ENCODE data around the gene WNT5B. TPM values are rescaled to one million over a fixed set of nuclear protein-coding genes. Genes with fewer than 3 reads are reported as not detected.
A peak's percentile ranks its signal among the peaks of the same experiment; 100 is the strongest.

The WNT5B gene
- total and polyA plus RNA-seq, 9 of the 15 experiments (the other 6 are each of a cell fraction or from before 2014, with no cell fraction given), result 0.42 to 16.8 (median 5.4) TPM

DNA sequence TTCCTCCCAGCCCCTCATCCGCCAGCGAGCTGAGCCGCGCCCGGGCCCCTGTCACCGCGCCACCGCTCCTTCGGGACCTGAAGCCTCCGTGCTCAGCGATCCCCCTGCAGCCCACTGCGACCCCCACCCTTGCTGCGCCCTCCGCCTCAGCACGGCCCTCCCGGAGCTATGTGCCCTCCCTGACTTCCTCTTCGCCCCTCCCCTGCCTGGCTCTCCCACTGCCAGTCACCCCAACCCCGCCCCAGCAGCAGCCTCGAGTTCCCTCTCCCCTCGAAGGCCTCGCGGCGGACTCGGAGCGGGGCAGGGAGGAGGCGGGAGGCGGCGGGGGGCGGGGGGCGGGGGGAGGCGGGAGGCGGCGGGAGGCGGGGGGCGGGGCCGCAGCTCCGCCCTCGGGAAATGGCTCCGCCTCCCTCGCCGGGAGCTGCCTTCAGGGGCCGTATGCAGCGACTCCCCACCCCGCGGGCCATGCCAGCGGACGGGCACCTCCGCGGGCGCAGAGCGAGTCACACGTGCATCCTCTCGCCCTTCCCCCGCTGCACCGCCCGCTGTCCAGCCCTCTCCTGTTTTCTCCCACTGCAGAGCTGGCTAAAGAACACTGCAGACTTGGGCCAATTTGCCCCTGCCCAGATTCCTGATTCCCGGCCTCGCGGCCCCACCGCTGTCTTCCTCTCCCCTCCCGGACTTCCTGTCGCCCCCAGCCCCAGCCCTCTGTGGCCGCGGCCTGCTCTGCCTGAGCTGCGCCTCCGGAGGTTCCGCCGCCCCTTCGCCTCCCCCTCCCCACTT, 32.7 kb downstream of the WNT5B start (continued):
- TF ChIP-seq NEUROD1 (IDR thresholded peaks at IDR 0.05; ENCODE audit: borderline replicate concordance, low read depth, low read length, partially characterized antibody) (no peak), NR3C1 (CRISPR knock-in tag; IDR thresholded peaks at IDR 0.05) (no peak), ZNF134 (CRISPR knock-in tag; conservative IDR thresholded peaks at IDR 0.05) (no peak), ELF2 (CRISPR knock-in tag; IDR thresholded peaks at IDR 0.05) (no peak), HCFC1 (IDR thresholded peaks at IDR 0.05; ENCODE audit: low read depth, low read length) (no peak), DDX20 (tag; IDR thresholded peaks at IDR 0.05; ENCODE audit: low read depth) (no peak), ZNF41 (CRISPR knock-in tag; conservative IDR thresholded peaks at IDR 0.05) (no peak), HNRNPL (IDR thresholded peaks at IDR 0.05; ENCODE audit: low read depth, low read length) (peak; percentile 100), SMARCA4 (IDR thresholded peaks at IDR 0.05) (no peak), HMG20B (CRISPR knock-in tag; IDR thresholded peaks at IDR 0.05) (no peak), KAT7 (CRISPR knock-in tag; IDR thresholded peaks at IDR 0.05; ENCODE audit: borderline replicate concordance) (no peak)
- TF ChIP-seq, protein P1, sequence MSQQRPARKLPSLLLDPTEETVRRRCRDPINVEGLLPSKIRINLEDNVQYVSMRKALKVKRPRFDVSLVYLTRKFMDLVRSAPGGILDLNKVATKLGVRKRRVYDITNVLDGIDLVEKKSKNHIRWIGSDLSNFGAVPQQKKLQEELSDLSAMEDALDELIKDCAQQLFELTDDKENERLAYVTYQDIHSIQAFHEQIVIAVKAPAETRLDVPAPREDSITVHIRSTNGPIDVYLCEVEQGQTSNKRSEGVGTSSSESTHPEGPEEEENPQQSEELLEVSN (IDR thresholded peaks at IDR 0.05; ENCODE audit: borderline replicate concordance in 1 of 2, extremely low read depth in 1 of 2, insufficient read depth in 1 of 2, insufficient read length in 1 of 2, low read depth in 1 of 2, low read length in 1 of 2, poor library complexity in 1 of 2, severe bottlenecking in 1 of 2), result peak; percentile 31 to 75
- TF ChIP-seq, protein P2, sequence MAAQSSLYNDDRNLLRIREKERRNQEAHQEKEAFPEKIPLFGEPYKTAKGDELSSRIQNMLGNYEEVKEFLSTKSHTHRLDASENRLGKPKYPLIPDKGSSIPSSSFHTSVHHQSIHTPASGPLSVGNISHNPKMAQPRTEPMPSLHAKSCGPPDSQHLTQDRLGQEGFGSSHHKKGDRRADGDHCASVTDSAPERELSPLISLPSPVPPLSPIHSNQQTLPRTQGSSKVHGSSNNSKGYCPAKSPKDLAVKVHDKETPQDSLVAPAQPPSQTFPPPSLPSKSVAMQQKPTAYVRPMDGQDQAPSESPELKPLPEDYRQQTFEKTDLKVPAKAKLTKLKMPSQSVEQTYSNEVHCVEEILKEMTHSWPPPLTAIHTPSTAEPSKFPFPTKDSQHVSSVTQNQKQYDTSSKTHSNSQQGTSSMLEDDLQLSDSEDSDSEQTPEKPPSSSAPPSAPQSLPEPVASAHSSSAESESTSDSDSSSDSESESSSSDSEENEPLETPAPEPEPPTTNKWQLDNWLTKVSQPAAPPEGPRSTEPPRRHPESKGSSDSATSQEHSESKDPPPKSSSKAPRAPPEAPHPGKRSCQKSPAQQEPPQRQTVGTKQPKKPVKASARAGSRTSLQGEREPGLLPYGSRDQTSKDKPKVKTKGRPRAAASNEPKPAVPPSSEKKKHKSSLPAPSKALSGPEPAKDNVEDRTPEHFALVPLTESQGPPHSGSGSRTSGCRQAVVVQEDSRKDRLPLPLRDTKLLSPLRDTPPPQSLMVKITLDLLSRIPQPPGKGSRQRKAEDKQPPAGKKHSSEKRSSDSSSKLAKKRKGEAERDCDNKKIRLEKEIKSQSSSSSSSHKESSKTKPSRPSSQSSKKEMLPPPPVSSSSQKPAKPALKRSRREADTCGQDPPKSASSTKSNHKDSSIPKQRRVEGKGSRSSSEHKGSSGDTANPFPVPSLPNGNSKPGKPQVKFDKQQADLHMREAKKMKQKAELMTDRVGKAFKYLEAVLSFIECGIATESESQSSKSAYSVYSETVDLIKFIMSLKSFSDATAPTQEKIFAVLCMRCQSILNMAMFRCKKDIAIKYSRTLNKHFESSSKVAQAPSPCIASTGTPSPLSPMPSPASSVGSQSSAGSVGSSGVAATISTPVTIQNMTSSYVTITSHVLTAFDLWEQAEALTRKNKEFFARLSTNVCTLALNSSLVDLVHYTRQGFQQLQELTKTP (IDR thresholded peaks at IDR 0.05; ENCODE audit: low read depth in 1 of 2, partially characterized antibody in 2 of 2), result no peak
- TF ChIP-seq, protein P3, sequence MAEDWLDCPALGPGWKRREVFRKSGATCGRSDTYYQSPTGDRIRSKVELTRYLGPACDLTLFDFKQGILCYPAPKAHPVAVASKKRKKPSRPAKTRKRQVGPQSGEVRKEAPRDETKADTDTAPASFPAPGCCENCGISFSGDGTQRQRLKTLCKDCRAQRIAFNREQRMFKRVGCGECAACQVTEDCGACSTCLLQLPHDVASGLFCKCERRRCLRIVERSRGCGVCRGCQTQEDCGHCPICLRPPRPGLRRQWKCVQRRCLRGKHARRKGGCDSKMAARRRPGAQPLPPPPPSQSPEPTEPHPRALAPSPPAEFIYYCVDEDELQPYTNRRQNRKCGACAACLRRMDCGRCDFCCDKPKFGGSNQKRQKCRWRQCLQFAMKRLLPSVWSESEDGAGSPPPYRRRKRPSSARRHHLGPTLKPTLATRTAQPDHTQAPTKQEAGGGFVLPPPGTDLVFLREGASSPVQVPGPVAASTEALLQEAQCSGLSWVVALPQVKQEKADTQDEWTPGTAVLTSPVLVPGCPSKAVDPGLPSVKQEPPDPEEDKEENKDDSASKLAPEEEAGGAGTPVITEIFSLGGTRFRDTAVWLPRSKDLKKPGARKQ (CRISPR knock-in tag; IDR thresholded peaks at IDR 0.05), result no peak
- TF ChIP-seq, protein P4, sequence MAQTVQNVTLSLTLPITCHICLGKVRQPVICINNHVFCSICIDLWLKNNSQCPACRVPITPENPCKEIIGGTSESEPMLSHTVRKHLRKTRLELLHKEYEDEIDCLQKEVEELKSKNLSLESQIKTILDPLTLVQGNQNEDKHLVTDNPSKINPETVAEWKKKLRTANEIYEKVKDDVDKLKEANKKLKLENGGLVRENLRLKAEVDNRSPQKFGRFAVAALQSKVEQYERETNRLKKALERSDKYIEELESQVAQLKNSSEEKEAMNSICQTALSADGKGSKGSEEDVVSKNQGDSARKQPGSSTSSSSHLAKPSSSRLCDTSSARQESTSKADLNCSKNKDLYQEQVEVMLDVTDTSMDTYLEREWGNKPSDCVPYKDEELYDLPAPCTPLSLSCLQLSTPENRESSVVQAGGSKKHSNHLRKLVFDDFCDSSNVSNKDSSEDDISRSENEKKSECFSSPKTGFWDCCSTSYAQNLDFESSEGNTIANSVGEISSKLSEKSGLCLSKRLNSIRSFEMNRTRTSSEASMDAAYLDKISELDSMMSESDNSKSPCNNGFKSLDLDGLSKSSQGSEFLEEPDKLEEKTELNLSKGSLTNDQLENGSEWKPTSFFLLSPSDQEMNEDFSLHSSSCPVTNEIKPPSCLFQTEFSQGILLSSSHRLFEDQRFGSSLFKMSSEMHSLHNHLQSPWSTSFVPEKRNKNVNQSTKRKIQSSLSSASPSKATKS (CRISPR knock-in tag; IDR thresholded peaks at IDR 0.05), result no peak
- TF ChIP-seq, protein P5, sequence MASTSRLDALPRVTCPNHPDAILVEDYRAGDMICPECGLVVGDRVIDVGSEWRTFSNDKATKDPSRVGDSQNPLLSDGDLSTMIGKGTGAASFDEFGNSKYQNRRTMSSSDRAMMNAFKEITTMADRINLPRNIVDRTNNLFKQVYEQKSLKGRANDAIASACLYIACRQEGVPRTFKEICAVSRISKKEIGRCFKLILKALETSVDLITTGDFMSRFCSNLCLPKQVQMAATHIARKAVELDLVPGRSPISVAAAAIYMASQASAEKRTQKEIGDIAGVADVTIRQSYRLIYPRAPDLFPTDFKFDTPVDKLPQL (IDR thresholded peaks at IDR 0.05; ENCODE audit: extremely low read depth, insufficient read length), result no peak

Data from K562 (cell line).